Measurements from ENCODE around the gene ATXN1.

- TF ChIP-seq CTCF (conservative IDR thresholded peaks at IDR 0.05; ENCODE audit: low read depth, low read length) (no peak), EZH2 (IDR thresholded peaks at IDR 0.05; ENCODE audit: borderline replicate concordance, low read depth, low read length, poor library complexity, severe bottlenecking) (no peak)
Observed at GRCh38 chr6:16278048-16278724, 483.1 kb downstream of the ATXN1 start.
